HL-60/S4 (cell line): ENCODE data around the gene RAG2.
"Not testable (repeated sequence)": the region's sequence is repeated elsewhere in the genome, so short reads cannot be mapped to it uniquely, and the experiment has no call there.

ENCODE experiments used
- in situ Hi-C: fragments of 300-500 bp; cut with MboI; formaldehyde crosslinking; loops from 2 replicates; pipeline ENCODE4 v1.14.3; 2022; ENCODE audit warnings: low sequenced_read_pairs

Gene RAG2

DNA sequence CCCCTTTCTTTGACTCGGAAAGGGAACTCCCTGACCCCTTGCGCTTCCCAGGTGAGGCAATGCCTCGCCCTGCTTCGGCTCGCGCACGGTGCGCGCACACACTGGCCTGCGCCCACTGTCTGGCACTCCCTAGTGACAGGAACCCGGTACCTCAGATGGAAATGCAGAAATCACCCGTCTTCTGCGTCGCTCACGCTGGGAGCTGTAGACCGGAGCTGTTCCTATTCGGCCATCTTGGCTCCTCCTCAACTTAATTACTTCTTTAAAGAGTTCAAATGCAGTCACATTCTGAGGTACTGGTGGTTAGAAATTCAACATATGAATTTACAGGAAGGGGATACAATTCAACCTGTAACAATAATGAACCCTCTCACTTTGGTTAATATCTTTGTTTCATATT lies 40.6 kb downstream of the RAG2 start:
- in situ Hi-C loops: not testable (repeated sequence)

DNA sequence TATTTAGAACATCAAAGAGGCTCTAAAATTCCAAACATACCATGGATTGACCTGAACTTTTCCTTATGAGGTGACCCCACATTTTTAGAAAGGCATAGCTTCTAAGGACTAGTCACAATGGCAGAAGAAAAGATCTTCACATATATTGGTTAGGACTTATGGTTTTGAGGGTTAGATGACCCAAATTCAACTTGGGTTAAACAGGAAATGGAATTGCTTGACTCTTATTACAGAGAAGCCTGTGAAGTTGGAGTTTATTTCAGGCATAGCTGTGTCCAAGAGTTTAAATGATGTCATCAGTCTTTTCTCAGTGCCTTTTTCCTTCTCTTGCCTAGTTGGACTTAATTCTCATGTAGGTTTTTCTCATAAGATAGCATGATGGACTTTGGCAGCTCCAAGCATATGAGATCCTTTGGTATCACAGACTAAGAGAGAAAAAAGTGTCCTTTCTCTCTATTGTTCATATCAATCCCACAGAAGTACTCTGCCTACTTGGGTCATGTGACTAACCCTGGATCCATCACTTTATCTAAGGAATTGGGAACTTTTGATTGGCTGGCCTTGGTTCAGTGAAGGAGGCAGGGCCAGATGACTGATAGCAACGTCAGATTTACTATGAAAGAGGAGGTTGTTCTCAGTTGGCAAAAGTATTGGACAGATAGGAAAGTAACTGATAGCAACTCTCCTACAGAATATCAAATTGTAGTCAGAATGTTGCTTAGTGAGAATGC lies 47.5 kb downstream of the RAG2 start:
- in situ Hi-C loops: no loop called here
